A673 (cell line): ENCODE data around the gene SMIM36. TPM values are rescaled to one million over a fixed set of nuclear protein-coding genes. Genes with fewer than 3 reads are reported as not detected.

Experiments
- BruUV-seq: library from RNA; stranded (reverse); fragments of 400-500 nt; replicated peaks from 2 replicates; lab custom pipeline; 2021; lab: Mats Ljungman, UMichigan
- CTCF ChIA-PET: fragments of 300-600 bp; sonication (Branson Sonifier 250); formaldehyde crosslinking; loops from one replicate; lab custom pipeline; 2022; ENCODE audit warnings: antibody characterized with exemption; lab: Charles Lee
- POLR2A ChIA-PET: fragments of 300-600 bp; sonication (Branson Sonifier 250); formaldehyde crosslinking; loops from one replicate; lab custom pipeline; 2022; ENCODE audit warnings: antibody characterized with exemption; ENCODE audit not compliant: low non-redundant PET; lab: Charles Lee
- DNase-seq: peaks from one replicate; pipeline ENCODE4 v3.0.0-alpha.2; 2015; ENCODE audit warnings: low spot score
- H3K27ac ChIP-seq: fragments of 200-600 bp; sonication (generic); 2 replicates; pipeline ENCODE4 v1.5.1; 2016; ENCODE audit warnings: mixed run types, low read depth, mild to moderate bottlenecking, mixed read lengths, antibody characterized with exemption, low read length; ENCODE audit not compliant: poor library complexity, severe bottlenecking
- H3K27me3 ChIP-seq: fragments of 200-600 bp; sonication (generic); replicated peaks from 2 replicates; pipeline ENCODE4 v1.6.1; 2017; ENCODE audit warnings: mixed run types, low read depth, mild to moderate bottlenecking, mixed read lengths, antibody characterized with exemption, low read length; ENCODE audit not compliant: insufficient read depth, poor library complexity
- H3K36me3 ChIP-seq: fragments of 200-600 bp; sonication (generic); 2 replicates; pipeline ENCODE4 v1.6.1; 2016; ENCODE audit warnings: mixed run types, mild to moderate bottlenecking, mixed read lengths, antibody characterized with exemption, low read length; ENCODE audit not compliant: insufficient read depth, poor library complexity, severe bottlenecking
- H3K4me1 ChIP-seq: fragments of 200-600 bp; sonication (generic); 2 replicates; pipeline ENCODE4 v1.6.1; 2017; ENCODE audit warnings: mixed run types, mild to moderate bottlenecking, mixed read lengths, antibody characterized with exemption, low read length; ENCODE audit not compliant: insufficient read depth, poor library complexity, severe bottlenecking
- H3K4me3 ChIP-seq: fragments of 200-600 bp; sonication (generic); 2 replicates; pipeline ENCODE4 v1.5.1; 2016; ENCODE audit warnings: low read depth, mixed run types, mild to moderate bottlenecking, mixed read lengths, low read length; ENCODE audit not compliant: poor library complexity, severe bottlenecking
- H3K9me3 ChIP-seq: fragments of 200-600 bp; sonication (generic); 2 replicates; pipeline ENCODE4 v1.6.1; 2016; ENCODE audit warnings: mixed run types, low read depth, mild to moderate bottlenecking, mixed read lengths, antibody characterized with exemption, low read length; ENCODE audit not compliant: poor library complexity, severe bottlenecking
- CTCF ChIP-seq: fragments of 300-800, 200-600 bp; sonication (generic); conservative IDR thresholded peaks from 2 replicates; pipeline ENCODE4 v1.5.1; 2017; ENCODE audit warnings: low read depth, mild to moderate bottlenecking, antibody characterized with exemption, low read length, moderate library complexity, mixed read lengths
- EZH2 ChIP-seq: fragments of 200-600 bp; sonication (generic); IDR thresholded peaks from 2 replicates; pipeline ENCODE4 v1.6.1; 2017; ENCODE audit warnings: borderline replicate concordance, low read depth, mild to moderate bottlenecking, mixed read lengths, antibody characterized with exemption, low read length; ENCODE audit not compliant: poor library complexity, severe bottlenecking
- intact Hi-C: fragments of 100-400 bp; cut with micrococcal nuclease; formaldehyde crosslinking; loops from one replicate; pipeline ENCODE4 v1.10.0; 2022; ENCODE audit not compliant: unreplicated experiment
- total RNA-seq: library from RNA; stranded (reverse); gene quantifications from 2 replicates; pipeline ENCODE4 v1.2.3, GENCODE V29; 2021

Gene SMIM36
- total RNA-seq, 1 experiment from 2014 or later, result not detected

GRCh38 chr17:55490376-55490775, 20.9 kb downstream of the SMIM36 start:
- Histone ChIP-seq H3K9me3 (no peaks in the 10 kb centered on the region), H3K27ac (no peak overlapping the region), H3K4me1 (no peaks in the 10 kb centered on the region), H3K27me3 (no peaks in the 10 kb centered on the region), H3K4me3 (no peak overlapping the region), H3K36me3 (no peaks in the 10 kb centered on the region)
- BruUV-seq, result no TSS peak
- CTCF ChIA-PET, result no interaction called here
- DNase-seq, result no peak
- intact Hi-C loops, result no loop called here
- POLR2A ChIA-PET, result no interaction called here
- no peak for TF ChIP-seq CTCF
- TF ChIP-seq EZH2, result no peak

- H3K4me1 ChIP-seq, result no peaks in the 10 kb centered on the region
- H3K9me3 ChIP-seq, result no peaks in the 10 kb centered on the region
- H3K4me3 ChIP-seq, result no peak overlapping the region
- intact Hi-C loops, result no loop called here
- ChIA-PET CTCF (no interaction called here), POLR2A (no interaction called here)
- H3K27ac ChIP-seq, result no peak overlapping the region
- BruUV-seq, result no TSS peak
- no peaks in the 10 kb centered on the region for H3K36me3 ChIP-seq
- no peaks in the 10 kb centered on the region for H3K27me3 ChIP-seq
- TF ChIP-seq EZH2 (no peak), CTCF (no peak)
- DNase-seq, result no peak
These were observed 23.4 kb downstream of the SMIM36 start for GRCh38 chr17:55487695-55488432.

- Histone ChIP-seq H3K4me3 (no peak overlapping the region), H3K27ac (no peak overlapping the region), H3K9me3 (no peaks in the 10 kb centered on the region), H3K4me1 (no peaks in the 10 kb centered on the region), H3K36me3 (no peaks in the 10 kb centered on the region), H3K27me3 (no peaks in the 10 kb centered on the region)
- CTCF ChIA-PET, result no interaction called here
- no peak for DNase-seq
- intact Hi-C loops, result no loop called here
- POLR2A ChIA-PET, result no interaction called here
- TF ChIP-seq CTCF (no peak), EZH2 (no peak)
- no TSS peak for BruUV-seq
These were observed 26.7 kb downstream of the SMIM36 start for GRCh38 chr17:55484575-55484974.
